B cell (primary cell): ENCODE data around the gene NHS. TPM values are rescaled to one million over a fixed set of nuclear protein-coding genes. Genes with fewer than 3 reads are reported as not detected.

Experiments used
- ATAC-seq: fragments of 200-7000 bp; cut with Tn5 transposase; one replicate; pipeline ENCODE4 v1.10.0; 2021; ENCODE audit warnings: low read depth, mild to moderate bottlenecking, moderate number of reproducible peaks, moderate library complexity
- CTCF ChIA-PET: fragments of 350-600 bp; sonication (Branson Sonifier 250); formaldehyde crosslinking; loops from one replicate; lab custom pipeline; 2021; ENCODE audit warnings: antibody characterized with exemption, inconsistent platforms; lab: Charles Lee
- POLR2A ChIA-PET: fragments of 350-600 bp; sonication (Branson Sonifier 250); formaldehyde crosslinking; loops from one replicate; lab custom pipeline; 2021; ENCODE audit warnings: antibody characterized with exemption; lab: Charles Lee
- DNase-seq: peaks from one replicate; pipeline ENCODE4 v3.0.0; 2013
- H2AFZ ChIP-seq: 2 replicates; pipeline ENCODE4 v1.6.1; 2012; ENCODE audit warnings: mild to moderate bottlenecking, low read depth, low read length; ENCODE audit not compliant: insufficient read depth, poor library complexity, severe bottlenecking
- H3K27ac ChIP-seq, 2 donors: 1 replicate in 1 of 2; 2 replicates in 1 of 2; pipeline ENCODE4 v1.5.1; 2012 to 2013; ENCODE audit warnings: low read length in 2 of 2, mild to moderate bottlenecking in 2 of 2, moderate library complexity in 1 of 2
- H3K27me3 ChIP-seq, 4 experiments: fragments of 200-600 bp in 1 of 4; sonication (generic) in 1 of 4; replicated peaks in 1 of 4; 1 replicate in 2 of 4; 2 replicates in 2 of 4; pipeline versions ENCODE4 v1.6.1 to v1.7.0; 2013 to 2016; ENCODE audit warnings: low read length in 3 of 4, mild to moderate bottlenecking in 2 of 4, mixed read lengths in 1 of 4, moderate library complexity in 1 of 4; ENCODE audit not compliant: insufficient read depth in 4 of 4, control insufficient read depth in 3 of 4; ENCODE audit errors: control extremely low read depth in 1 of 4
- H3K36me3 ChIP-seq, 2 experiments: replicated peaks in 1 of 2; 1 replicate in 1 of 2; 2 replicates in 1 of 2; pipeline versions ENCODE4 v1.6.1 to v1.7.1; 2013; ENCODE audit warnings: low read length in 1 of 2; ENCODE audit not compliant: insufficient read depth in 2 of 2, control insufficient read depth in 1 of 2; ENCODE audit errors: control extremely low read depth in 1 of 2, extremely low read depth in 1 of 2
- H3K4me1 ChIP-seq, 2 donors: fragments of 200-600 bp in 1 of 2; sonication (generic) in 1 of 2; 1 replicate in 1 of 2; 2 replicates in 1 of 2; pipeline versions ENCODE4 v1.5.1 to v1.6.1; 2013 to 2017; ENCODE audit warnings: low read length in 2 of 2; ENCODE audit not compliant: control insufficient read depth in 2 of 2, insufficient read depth in 2 of 2
- H3K4me2 ChIP-seq: replicated peaks from 2 replicates; pipeline ENCODE3; 2012; ENCODE audit warnings: mild to moderate bottlenecking, low read depth, low read length; ENCODE audit not compliant: poor library complexity, severe bottlenecking
- H3K4me3 ChIP-seq, 5 experiments: fragments of 200-600 bp in 1 of 5; sonication (generic) in 1 of 5; 1 replicate in 3 of 5; 2 replicates in 2 of 5; pipeline versions ENCODE4 v1.5.1 to v1.7.0; 2011 to 2016; ENCODE audit warnings: low read length in 4 of 5, mild to moderate bottlenecking in 4 of 5, low read depth in 2 of 5, control low read depth in 1 of 5, moderate library complexity in 1 of 5; ENCODE audit not compliant: insufficient read depth in 1 of 5; ENCODE audit errors: control extremely low read depth in 1 of 5, extremely low read depth in 1 of 5
- H3K79me2 ChIP-seq: fragments of 200-600 bp; sonication (generic); one replicate; pipeline ENCODE4 v1.6.0; 2016; ENCODE audit warnings: low read length; ENCODE audit not compliant: control insufficient read depth, insufficient read depth
- H3K9ac ChIP-seq: fragments of 200-600 bp; sonication (generic); 2 replicates; pipeline ENCODE4 v1.6.1; 2017; ENCODE audit warnings: mild to moderate bottlenecking, low read length, moderate library complexity
- H3K9me3 ChIP-seq, 3 donors: one replicate each; pipeline versions ENCODE4 v1.6.1 to v1.7.1; 2013; ENCODE audit warnings: low read length in 2 of 3; ENCODE audit not compliant: control insufficient read depth in 2 of 3, insufficient read depth in 1 of 3; ENCODE audit errors: control extremely low read depth in 1 of 3
- H4K20me1 ChIP-seq: 2 replicates; pipeline ENCODE4 v1.6.0; 2012; ENCODE audit warnings: mild to moderate bottlenecking, low read length; ENCODE audit not compliant: insufficient read depth, control insufficient read depth, poor library complexity, severe bottlenecking
- H3K27ac Mint-ChIP-seq: one replicate; pipeline ENCODE4 v1.8.0; 2021; ENCODE audit warnings: mixed read lengths
- H3K27me3 Mint-ChIP-seq: one replicate; pipeline ENCODE4 v1.8.0; 2021; ENCODE audit warnings: mixed read lengths
- H3K4me1 Mint-ChIP-seq: one replicate; pipeline ENCODE4 v1.8.0; 2021; ENCODE audit warnings: mixed read lengths
- H3K4me3 Mint-ChIP-seq: one replicate; pipeline ENCODE4 v1.8.0; 2021; ENCODE audit warnings: mixed read lengths
- H3K9me3 Mint-ChIP-seq: one replicate; pipeline ENCODE4 v1.8.0; 2022; ENCODE audit warnings: mixed read lengths; ENCODE audit not compliant: insufficient read depth
- CTCF ChIP-seq: fragments of 200-600 bp; IDR thresholded peaks from one replicate; pipeline ENCODE4 v1.8.0; 2022; ENCODE audit warnings: antibody characterized with exemption, mild to moderate bottlenecking
- EZH2 ChIP-seq: IDR thresholded peaks from 2 replicates; pipeline ENCODE4 v1.6.1; 2012; ENCODE audit warnings: borderline replicate concordance, low read depth, mild to moderate bottlenecking, moderate library complexity, low read length; ENCODE audit not compliant: insufficient read depth, poor library complexity, severe bottlenecking
- WGBS: methylation state at CpG from one replicate; pipeline ENCODE4 v1.1.5; 2013; ENCODE audit warnings: missing lambda C conversion rate; ENCODE audit not compliant: insufficient coverage; 5-methylcytosine and 5-hydroxymethylcytosine counted together
- intact Hi-C: fragments of 100-400 bp; cut with micrococcal nuclease; formaldehyde crosslinking; loops from one replicate; pipeline ENCODE4 v1.10.0; 2022
- polyA plus RNA-seq: library from polyadenylated mRNA; depleted of rRNA; stranded (reverse); fragments of >200 nt; gene quantifications from 2 replicates; pipeline ENCODE4 v1.2.3, GENCODE V29; 2012
- total RNA-seq, 2 donors: library from RNA; stranded (reverse); fragments of 120-200 nt in 1 of 2; gene quantifications; 1 replicate in 1 of 2; 2 replicates in 1 of 2; pipeline versions ENCODE4 v1.2.3 to v1.2.4, GENCODE V29; 2013 to 2022

NHS gene
- total and polyA plus RNA-seq, 2 donors (not counting 1 experiment from before 2014, with no cell fraction given), result not detected

- no CpG with 5 or more reads among the region's 2 CpGs for WGBS
- Histone ChIP-seq H3K4me2 (no peak overlapping the region), H3K79me2 (no peaks in the 10 kb centered on the region), H3K9me3 (no peaks in the 10 kb centered on the region), H3K9ac (no peak overlapping the region), H4K20me1 (no peaks in the 10 kb centered on the region), H3K4me3 (no peak overlapping the region), H2AFZ (no peak overlapping the region), H3K27ac (no peak overlapping the region), H3K27me3 (no peaks in the 10 kb centered on the region), H3K36me3 (no peaks in the 10 kb centered on the region), H3K4me1 (no peaks in the 10 kb centered on the region)
- ChIA-PET CTCF (no interaction called here), POLR2A (no interaction called here)
- ATAC-seq, result no peak
- H3K27ac Mint-ChIP-seq, result no peak overlapping the region
- no peak for DNase-seq
- H3K9me3 Mint-ChIP-seq, result no peaks in the 10 kb centered on the region
- intact Hi-C loops, result no loop called here
- TF ChIP-seq EZH2 (no peak), CTCF (no peak)
- H3K4me1 Mint-ChIP-seq, result no peaks in the 10 kb centered on the region
- no peak overlapping the region for H3K4me3 Mint-ChIP-seq
- H3K27me3 Mint-ChIP-seq, result no peaks in the 10 kb centered on the region
Measured at GRCh38 chrX:17555846-17556245, 180.8 kb downstream of the NHS start.

- Mint-ChIP-seq H3K4me1 (no peaks in the 10 kb centered on the region), H3K27me3 (peaks cover 4% of the 10 kb centered on the region), H3K9me3 (no peaks in the 10 kb centered on the region), H3K27ac (no peak overlapping the region), H3K4me3 (no peak overlapping the region)
- Histone ChIP-seq H3K4me2 (no peak overlapping the region), H3K27me3 (no peaks in the 10 kb centered on the region), H3K9ac (no peak overlapping the region), H3K4me3 (no peak overlapping the region), H4K20me1 (no peaks in the 10 kb centered on the region), H3K27ac (no peak overlapping the region), H2AFZ (no peak overlapping the region), H3K9me3 (no peaks in the 10 kb centered on the region), H3K36me3 (no peaks in the 10 kb centered on the region), H3K4me1 (no peaks in the 10 kb centered on the region), H3K79me2 (no peaks in the 10 kb centered on the region)
- POLR2A ChIA-PET, result no interaction called here
- no peak for ATAC-seq
- CTCF ChIA-PET, result no interaction called here
- intact Hi-C loops, result no loop called here
- no peak for DNase-seq
- no CpG with 5 or more reads among the region's 8 CpGs for WGBS
- TF ChIP-seq CTCF, result no peak
- TF ChIP-seq EZH2, result no peak
Measured at GRCh38 chrX:17559728-17560379, 184.9 kb downstream of the NHS start.
